ENCODE measurements around the gene EHD4.

EHD4 gene

DNA sequence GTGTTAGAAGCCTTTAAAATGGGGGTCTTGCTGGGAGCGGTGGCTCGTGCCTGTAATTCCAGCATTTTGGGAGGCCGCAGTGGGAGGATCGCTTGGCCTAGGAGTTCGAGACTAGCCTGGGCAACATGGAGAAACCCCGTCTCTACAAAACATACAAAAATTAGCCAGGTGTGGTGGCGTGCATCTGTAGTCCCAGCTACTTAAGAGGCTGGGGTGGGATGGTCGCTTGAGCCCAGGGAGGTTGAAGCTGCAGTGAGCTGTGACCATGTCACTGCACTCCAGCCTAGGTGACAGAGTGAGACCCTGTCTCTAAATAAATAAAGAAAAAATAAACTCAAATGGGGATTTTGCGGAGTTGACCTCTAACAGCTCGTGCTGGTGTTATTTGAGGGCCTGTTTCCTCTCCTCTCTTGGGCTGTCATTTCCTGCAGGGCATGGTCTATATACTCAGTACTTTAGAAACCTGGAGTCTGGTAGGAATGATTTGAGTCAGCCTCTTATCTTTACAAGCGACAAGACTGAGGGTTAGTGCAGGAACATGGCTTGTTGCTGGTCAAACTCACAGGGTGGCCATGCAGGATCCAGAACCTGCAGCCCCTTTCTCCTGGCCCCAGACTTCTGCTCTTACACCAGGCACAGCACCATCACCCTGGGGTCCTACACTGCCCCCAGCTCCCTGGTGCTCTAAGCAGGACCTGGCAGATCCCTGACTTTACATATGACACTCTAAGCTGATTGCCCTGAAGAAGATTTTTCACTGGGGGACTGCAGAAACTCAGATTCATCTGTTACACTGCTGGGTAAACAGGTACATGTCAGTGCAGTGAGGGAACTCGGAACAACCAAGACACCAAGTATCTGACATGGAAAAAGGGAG is 15.1 kb downstream of the EHD4 start:
- H3K4me3 ChIP-seq (ENCODE audit: low read length): no peak overlapping the region
- TF ChIP-seq, protein P1, sequence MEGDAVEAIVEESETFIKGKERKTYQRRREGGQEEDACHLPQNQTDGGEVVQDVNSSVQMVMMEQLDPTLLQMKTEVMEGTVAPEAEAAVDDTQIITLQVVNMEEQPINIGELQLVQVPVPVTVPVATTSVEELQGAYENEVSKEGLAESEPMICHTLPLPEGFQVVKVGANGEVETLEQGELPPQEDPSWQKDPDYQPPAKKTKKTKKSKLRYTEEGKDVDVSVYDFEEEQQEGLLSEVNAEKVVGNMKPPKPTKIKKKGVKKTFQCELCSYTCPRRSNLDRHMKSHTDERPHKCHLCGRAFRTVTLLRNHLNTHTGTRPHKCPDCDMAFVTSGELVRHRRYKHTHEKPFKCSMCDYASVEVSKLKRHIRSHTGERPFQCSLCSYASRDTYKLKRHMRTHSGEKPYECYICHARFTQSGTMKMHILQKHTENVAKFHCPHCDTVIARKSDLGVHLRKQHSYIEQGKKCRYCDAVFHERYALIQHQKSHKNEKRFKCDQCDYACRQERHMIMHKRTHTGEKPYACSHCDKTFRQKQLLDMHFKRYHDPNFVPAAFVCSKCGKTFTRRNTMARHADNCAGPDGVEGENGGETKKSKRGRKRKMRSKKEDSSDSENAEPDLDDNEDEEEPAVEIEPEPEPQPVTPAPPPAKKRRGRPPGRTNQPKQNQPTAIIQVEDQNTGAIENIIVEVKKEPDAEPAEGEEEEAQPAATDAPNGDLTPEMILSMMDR (conservative IDR thresholded peaks at IDR 0.05; ENCODE audit: low read depth, low read length): no peak
- no peak for DNase-seq (ENCODE audit: low read depth)

DNA sequence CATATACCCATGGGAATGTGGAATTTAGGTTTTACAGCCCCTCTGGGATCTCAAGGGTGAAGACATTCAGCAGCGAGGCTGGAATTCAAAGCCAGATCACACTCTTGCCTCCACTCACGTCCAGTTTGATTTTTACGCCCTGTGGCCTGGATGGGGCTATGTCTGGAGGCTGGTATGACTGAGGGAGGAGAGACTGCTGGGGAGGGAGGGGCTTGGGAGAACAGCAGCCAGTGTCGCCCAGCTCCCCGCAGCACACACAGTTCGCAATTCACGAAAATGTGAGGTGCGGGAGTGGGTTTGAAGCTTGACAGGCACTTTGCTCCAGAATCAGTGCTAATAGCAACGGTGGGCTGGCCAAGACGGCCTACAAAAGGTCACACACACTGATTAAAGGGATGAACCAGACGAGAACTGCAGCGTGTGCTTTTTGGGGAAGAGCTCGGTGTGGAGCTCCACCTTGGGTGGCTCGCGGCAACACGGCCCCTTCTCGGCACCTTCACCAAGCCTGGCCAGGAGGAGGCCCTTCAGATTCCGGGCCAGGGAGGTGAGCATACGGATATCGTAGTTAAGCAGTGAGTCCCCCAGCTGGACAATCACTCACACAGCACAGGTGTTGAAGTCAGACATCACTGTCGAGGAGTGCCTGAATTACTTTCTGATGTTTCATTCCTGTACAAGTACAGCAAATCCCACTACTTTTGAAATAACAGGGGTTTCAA is 16.4 kb downstream of the EHD4 start:
- peak overlapping the region; percentile 13 for H3K4me3 ChIP-seq (ENCODE audit: low read length)
- DNase-seq (ENCODE audit: low read depth): no peak
- TF ChIP-seq, protein P1 (conservative IDR thresholded peaks at IDR 0.05; ENCODE audit: low read depth, low read length): peak; percentile 35

DNA sequence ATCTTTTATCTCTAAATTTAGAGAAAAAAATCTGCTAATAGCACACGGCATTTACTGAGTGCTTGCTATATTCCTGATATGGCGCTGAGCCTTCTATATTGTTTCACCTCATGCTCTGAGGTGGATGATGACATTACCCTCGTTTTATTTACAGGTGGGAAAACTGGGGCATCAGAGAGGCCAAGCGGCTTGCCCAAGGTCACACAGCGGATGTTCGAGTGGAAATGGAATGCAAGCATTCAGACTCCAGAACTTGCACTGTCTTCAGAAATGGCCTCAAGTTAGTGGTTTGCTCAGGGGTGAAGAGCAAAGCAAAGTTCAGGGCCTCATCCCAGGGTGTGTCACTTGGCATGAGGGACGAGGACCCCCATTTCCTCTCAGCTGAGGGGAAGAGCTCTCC is 17.3 kb downstream of the EHD4 start:
- no peak for DNase-seq (ENCODE audit: low read depth)
- TF ChIP-seq, protein P1 (conservative IDR thresholded peaks at IDR 0.05; ENCODE audit: low read depth, low read length): no peak
- no peak overlapping the region for H3K4me3 ChIP-seq (ENCODE audit: low read length)

DNA sequence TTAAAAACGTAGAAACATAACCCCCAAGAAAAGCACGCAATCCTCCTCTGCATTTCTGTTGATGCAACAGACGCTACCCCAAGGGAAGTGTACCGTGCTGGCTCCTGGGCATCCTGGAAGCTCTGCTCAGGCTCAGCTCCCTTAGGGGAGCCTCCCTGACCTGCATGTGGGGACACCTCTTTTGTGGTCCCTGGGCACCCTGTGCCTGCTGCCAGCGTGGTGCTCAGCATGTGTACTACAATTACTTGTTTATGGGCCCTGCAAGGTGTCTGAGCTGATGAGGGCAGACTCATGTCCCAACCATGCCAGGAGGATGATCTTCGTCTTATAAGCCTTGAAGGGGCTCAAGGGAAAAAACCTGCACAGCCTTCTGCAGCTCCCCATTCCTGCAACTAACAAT is 18.3 kb downstream of the EHD4 start:
- TF ChIP-seq, protein P1 (conservative IDR thresholded peaks at IDR 0.05; ENCODE audit: low read depth, low read length): no peak
- H3K4me3 ChIP-seq (ENCODE audit: low read length): no peak overlapping the region
- no peak for DNase-seq (ENCODE audit: low read depth)

DNA sequence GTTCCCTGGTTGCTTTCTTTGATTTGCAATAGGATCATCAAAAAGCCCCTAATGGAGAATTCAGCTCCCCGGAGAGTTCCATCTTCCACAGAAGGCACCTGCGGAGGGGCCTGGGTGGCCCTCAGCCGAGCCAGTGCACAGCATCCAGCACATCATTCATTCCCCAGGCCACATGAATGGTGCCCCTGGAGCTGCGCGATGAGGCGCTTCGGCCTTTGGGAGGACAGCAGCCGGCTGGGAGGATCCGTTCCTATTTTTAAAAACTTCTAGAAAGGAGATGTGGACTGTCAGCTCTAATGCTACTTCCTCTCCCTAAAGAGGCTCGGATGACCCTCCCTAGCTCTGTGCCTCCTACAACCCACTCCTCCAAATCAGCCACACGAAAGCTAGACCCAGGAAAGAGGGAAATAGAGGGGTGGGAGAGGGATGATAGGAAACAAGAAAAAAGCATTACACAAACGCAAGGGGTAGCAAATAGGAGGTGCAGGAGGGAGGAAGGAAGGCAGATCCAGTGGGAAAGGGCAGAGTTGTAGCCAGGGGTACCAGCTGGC is 20.3 kb downstream of the EHD4 start:
- no peak for DNase-seq (ENCODE audit: low read depth)
- TF ChIP-seq, protein P1 (conservative IDR thresholded peaks at IDR 0.05; ENCODE audit: low read depth, low read length): no peak

DNA sequence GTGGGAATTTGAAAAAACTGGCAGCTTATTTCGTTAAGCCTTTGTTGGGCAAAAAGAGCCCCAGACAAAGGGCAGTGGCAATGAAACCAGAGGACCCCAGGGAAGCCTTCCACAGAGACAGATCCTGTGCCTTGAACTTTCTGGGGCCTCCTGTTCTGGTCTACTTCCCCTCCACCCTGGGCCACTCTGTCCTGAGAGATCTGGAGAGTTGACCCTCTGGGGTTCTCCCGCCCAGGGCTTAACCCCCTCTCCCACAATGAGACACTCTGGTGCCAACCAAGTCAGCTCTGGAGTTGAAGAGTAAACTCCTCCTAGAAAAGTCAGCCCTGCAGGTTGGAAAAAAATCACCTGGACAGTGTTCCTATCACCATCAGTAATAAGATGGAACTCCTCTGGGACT is 20.8 kb downstream of the EHD4 start:
- H3K4me3 ChIP-seq (ENCODE audit: low read length): no peak overlapping the region
- TF ChIP-seq, protein P1 (conservative IDR thresholded peaks at IDR 0.05; ENCODE audit: low read depth, low read length): no peak
- no peak for DNase-seq (ENCODE audit: low read depth)

More for the DNA sequence above, 20.3 kb downstream of the EHD4 start:
- no peak overlapping the region for H3K4me3 ChIP-seq (ENCODE audit: low read length)
